Activated naive CD4-positive, alpha-beta T cell treated with anti-CD3 and anti-CD28 coated beads, Interleukin-2, amount 10 ng/mL, durations not matched to agents 7 days and 5 days (primary cell): ENCODE measurements around the gene MRNIP.

Source experiments
- CTCF ChIA-PET: fragments of 350-600 bp; sonication (Branson Sonifier 250); formaldehyde crosslinking; loops from one replicate; lab custom pipeline; 2021; ENCODE audit warnings: antibody characterized with exemption; lab: Charles Lee
- DNase-seq: peaks from one replicate; pipeline ENCODE4 v3.0.0-alpha.2; 2020
- H3K27ac Mint-ChIP-seq: one replicate; pipeline ENCODE4 v1.8.0; 2021; ENCODE audit warnings: mild to moderate bottlenecking, moderate library complexity, mixed read lengths
- H3K27me3 Mint-ChIP-seq: one replicate; pipeline ENCODE4 v1.8.0; 2021; ENCODE audit warnings: mild to moderate bottlenecking, mixed read lengths
- H3K36me3 Mint-ChIP-seq: one replicate; pipeline ENCODE4 v1.8.0; 2021; ENCODE audit warnings: mixed read lengths
- H3K4me1 Mint-ChIP-seq: one replicate; pipeline ENCODE4 v1.8.0; 2021; ENCODE audit warnings: mixed read lengths
- H3K4me3 Mint-ChIP-seq: one replicate; pipeline ENCODE4 v1.8.0; 2021; ENCODE audit warnings: mild to moderate bottlenecking, moderate library complexity, mixed read lengths
- H3K9me3 Mint-ChIP-seq: one replicate; pipeline ENCODE4 v1.8.0; 2021; ENCODE audit warnings: mixed read lengths

The MRNIP gene

GRCh38 chr5:179800071-179800695 is 58.4 kb downstream of the MRNIP start:
- DNase-seq = no peak
- H3K27ac Mint-ChIP-seq = no peak overlapping the region
- CTCF ChIA-PET = interaction anchor here (0.5 to 3.5 kb wide), 2 partner anchors 106 to 291 kb away, joined by 3 to 36 read pairs; partner anchors contain the start of gene TBC1D9B
- peaks cover 31% of the 10 kb centered on the region for H3K4me1 Mint-ChIP-seq
- no peaks in the 10 kb centered on the region for H3K9me3 Mint-ChIP-seq
- peaks cover 17% of the 10 kb centered on the region for H3K36me3 Mint-ChIP-seq
- no peak overlapping the region for H3K4me3 Mint-ChIP-seq
- H3K27me3 Mint-ChIP-seq = peaks cover 4% of the 10 kb centered on the region

DNA sequence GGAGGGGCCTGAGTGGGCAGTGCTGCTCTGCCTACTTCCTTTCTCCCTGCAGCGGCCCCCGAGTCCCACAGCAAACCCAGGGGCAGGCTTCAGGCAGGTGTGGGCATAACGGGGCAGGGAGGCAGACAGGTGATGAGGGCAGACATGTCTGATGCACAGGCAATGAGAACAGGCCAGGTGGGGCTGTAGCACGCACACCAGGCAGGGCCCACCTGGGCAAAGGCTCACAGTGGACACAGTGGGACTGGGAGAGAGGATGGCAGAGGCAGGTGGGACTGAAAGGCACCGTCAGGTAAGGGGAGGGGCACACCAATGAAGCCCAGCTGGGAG is 59.0 kb downstream of the MRNIP start:
- Mint-ChIP-seq H3K4me3 (no peak overlapping the region), H3K9me3 (no peaks in the 10 kb centered on the region), H3K4me1 (peaks cover 31% of the 10 kb centered on the region), H3K27ac (no peak overlapping the region), H3K36me3 (peaks cover 17% of the 10 kb centered on the region), H3K27me3 (peaks cover 8% of the 10 kb centered on the region)
- DNase-seq = no peak
- CTCF ChIA-PET = interaction anchor here (3.5 kb wide), 1 partner anchor 107 kb away, joined by 36 read pairs; the partner anchor contains the start of gene TBC1D9B

DNA sequence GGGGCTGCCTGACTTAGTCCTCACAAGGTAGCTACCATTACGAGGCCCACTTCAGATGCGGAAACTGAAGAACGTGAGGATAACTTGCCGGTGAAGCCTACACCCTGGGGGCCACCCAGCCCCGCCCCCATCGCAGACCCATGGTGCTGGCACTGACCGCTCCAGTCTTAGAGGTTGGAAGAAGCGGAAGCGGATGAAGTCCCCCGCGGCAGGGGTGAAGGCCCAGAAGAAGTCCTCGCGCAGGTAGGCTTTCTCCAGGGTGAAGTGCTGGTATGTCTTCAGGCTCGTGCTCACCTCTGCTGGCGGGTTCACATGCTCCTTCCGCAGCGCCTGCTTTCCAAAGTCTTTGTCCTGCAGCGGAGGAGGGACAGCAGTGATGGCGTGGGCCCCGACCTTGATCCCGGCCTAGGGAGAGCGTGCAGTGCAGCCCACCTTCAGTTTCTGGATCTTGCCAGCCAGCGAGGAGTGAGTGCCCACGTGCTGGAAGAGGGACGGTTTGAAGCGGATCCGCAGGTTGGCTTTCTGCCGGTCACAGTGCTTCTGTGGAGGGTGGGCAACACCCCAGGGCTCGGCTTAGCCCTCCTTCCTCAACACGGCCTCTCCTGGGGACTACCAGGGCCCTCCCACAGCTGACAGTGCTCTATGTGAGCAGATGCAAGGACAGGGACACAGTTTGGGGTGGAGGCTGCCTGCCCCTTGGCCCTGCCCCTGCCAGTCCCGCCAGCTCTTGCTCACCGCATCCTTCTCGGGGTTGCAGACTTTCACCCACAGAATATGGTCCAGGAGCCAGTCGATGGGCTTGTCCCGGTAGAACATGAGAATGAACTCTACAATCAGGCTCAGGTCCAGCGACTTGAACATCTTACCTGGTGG is 59.6 kb downstream of the MRNIP start:
- peaks cover 9% of the 10 kb centered on the region for H3K27me3 Mint-ChIP-seq
- CTCF ChIA-PET = interaction anchor here (1.4 kb wide), 1 partner anchor 109 kb away, joined by 3 read pairs; no protein-coding TSS in a partner anchor
- no peak overlapping the region for H3K27ac Mint-ChIP-seq
- H3K9me3 Mint-ChIP-seq = no peaks in the 10 kb centered on the region
- H3K4me1 Mint-ChIP-seq = peaks cover 31% of the 10 kb centered on the region
- DNase-seq = no peak
- H3K36me3 Mint-ChIP-seq = peaks cover 17% of the 10 kb centered on the region
- H3K4me3 Mint-ChIP-seq = no peak overlapping the region

DNA sequence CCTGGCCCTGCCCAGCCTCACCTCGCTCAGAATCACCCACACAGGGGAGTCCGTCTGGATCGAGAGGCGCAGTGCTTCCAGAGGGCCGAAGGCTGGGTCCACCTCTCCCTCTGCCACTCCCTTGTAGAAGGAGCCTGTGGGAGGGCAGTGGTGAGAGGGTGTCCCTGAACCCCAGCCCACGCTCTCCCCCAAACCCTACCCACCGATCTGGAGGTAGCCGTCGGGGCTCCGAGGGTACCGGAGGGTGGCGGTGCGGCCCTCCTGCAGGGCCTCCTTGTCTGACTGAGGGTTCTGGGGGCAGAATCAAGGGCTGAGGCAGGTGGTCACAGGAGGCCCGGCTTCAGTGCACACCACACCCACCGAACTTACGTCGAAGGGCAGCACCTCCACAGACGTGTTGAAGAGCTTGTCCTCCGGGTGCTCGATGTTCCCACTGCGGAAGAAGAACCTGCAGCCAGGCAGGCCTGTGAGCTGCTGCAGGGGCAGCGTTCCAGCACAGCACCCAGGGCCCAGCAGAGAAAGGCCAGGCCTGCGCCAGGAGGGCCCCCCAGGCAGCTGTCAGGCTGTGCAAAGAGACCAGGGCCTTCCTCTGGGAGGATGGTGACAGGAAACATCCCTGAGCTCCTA is 60.4 kb downstream of the MRNIP start:
- peaks cover 17% of the 10 kb centered on the region for H3K36me3 Mint-ChIP-seq
- H3K4me1 Mint-ChIP-seq = peaks cover 32% of the 10 kb centered on the region
- H3K27me3 Mint-ChIP-seq = peaks cover 17% of the 10 kb centered on the region
- CTCF ChIA-PET = interaction anchor here (1.4 to 5.7 kb wide), 3 partner anchors 17 to 110 kb away, joined by 3 to 32 read pairs (median 6); no protein-coding TSS in a partner anchor
- H3K27ac Mint-ChIP-seq = no peak overlapping the region
- no peak for DNase-seq
- H3K4me3 Mint-ChIP-seq = no peak overlapping the region
- H3K9me3 Mint-ChIP-seq = no peaks in the 10 kb centered on the region

DNA sequence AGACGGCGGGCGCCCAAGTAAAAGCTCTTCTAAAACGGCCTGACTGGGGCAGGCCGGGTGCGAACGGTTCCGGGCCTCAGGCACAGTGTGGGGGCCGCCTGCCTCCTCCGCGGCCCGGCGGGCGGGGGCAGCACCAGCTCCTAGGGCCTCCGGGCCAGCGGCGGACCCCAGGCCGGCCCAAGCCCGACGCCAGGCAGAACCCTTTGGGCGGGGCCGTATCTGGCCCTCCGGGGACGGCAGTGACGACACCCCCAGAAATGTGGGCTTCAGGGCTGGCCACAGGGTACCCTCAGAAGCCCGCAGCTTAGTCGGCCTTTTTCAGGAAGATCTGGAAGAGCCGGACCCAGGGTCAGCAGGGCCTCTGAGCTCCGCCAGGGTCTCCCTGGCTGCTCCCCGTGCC is 60.9 kb downstream of the MRNIP start:
- Mint-ChIP-seq H3K27ac (no peak overlapping the region), H3K4me3 (no peak overlapping the region), H3K4me1 (peaks cover 35% of the 10 kb centered on the region), H3K9me3 (no peaks in the 10 kb centered on the region), H3K27me3 (peaks cover 19% of the 10 kb centered on the region), H3K36me3 (peaks cover 17% of the 10 kb centered on the region)
- CTCF ChIA-PET = interaction anchor here (1.0 to 5.7 kb wide), 4 partner anchors 16 to 294 kb away, joined by 3 to 32 read pairs (median 5); no protein-coding TSS in a partner anchor
- no peak for DNase-seq

DNA sequence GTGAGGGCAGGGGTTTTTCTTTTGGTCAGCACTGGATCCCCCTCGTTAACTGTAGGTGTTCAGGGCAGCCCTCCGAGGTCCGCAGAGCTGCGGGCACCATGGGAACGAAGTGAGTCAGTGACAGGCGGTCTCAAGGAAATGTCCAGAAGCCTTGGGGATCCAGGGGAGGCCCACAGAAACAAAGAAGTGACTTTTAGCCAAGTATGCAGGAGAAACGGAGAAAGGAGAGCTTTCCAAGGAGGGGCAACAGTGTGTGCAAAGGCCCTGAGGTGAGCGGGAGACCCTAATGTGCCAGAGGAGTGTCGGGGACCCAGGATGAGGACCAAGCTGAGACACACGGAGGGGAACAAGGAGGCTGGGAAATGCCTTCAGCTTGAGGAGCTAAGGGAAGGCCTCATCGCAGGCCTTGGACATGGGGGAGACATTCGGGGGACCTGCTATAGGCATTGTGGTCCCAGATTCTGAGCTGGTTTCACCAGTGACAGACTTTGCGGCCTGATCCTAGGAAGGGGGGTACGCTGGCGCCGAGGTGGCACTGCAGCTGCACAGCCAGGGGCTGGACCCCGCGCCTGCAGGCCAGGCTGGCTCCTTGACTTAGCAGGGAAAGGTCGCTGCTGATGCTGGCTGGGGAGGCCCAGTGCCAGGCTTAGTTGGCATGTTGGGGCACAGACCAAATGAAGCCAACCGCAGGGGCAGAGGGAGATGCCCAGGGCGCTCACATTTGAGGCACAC is 61.6 kb downstream of the MRNIP start:
- Mint-ChIP-seq H3K27ac (peak overlapping the region; percentile 6), H3K9me3 (no peaks in the 10 kb centered on the region), H3K4me1 (peaks cover 35% of the 10 kb centered on the region), H3K27me3 (peaks cover 24% of the 10 kb centered on the region), H3K36me3 (peaks cover 17% of the 10 kb centered on the region), H3K4me3 (peak overlapping the region; percentile 60)
- CTCF ChIA-PET = interaction anchor here (0.6 to 5.7 kb wide), 6 partner anchors 9 to 295 kb away, joined by 3 to 32 read pairs (median 4); no protein-coding TSS in a partner anchor
- DNase-seq = no peak

DNA sequence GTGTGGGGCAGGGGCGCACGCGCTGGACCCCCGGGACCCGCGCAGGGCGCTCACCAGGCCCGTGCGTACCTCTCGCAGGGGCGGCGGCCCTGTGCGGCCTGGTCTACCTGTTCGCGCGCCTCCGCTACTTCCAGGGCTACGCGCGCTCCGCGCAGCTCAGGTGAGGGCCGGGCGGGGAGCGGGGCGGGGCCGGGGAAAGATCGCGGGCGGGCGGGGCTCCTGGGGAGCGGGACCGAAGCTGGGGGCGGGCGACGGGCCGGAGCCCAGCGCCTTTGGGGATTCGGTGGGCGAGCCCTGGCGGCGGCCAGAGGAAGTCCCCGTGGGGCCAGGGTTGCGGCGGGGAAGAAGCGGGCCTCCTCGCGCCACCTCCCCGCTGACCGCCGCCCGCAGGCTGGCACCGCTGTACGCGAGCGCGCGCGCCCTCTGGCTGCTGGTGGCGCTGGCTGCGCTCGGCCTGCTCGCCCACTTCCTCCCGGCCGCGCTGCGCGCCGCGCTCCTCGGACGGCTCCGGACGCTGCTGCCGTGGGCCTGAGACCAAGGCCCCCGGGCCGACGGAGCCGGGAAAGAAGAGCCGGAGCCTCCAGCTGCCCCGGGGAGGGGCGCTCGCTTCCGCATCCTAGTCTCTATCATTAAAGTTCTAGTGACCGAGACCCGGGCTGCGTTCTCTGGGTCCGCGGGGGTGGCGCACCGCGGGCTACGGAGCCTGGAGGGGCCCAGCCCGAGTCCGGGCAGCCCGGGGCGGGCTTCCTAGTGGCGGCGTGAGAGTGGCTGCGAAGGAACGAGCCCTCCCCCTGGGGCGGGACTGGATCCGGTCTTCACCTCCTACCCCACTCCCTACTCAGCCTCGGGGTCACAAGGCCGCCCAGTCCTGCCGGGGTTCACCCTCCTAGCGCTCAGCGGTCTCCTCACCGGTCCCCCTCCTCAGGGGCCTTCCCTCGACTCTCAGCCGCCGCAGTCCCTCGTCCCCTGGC is 62.5 kb downstream of the MRNIP start:
- Mint-ChIP-seq H3K27me3 (peaks cover 21% of the 10 kb centered on the region), H3K4me3 (peak overlapping the region; percentile 60), H3K4me1 (peaks cover 30% of the 10 kb centered on the region), H3K9me3 (no peaks in the 10 kb centered on the region), H3K27ac (no peak overlapping the region), H3K36me3 (peaks cover 14% of the 10 kb centered on the region)
- CTCF ChIA-PET = interaction anchor here (0.6 to 5.7 kb wide), 5 partner anchors 10 to 198 kb away, joined by 3 to 32 read pairs (median 3); no protein-coding TSS in a partner anchor
- peak; percentile 76 for DNase-seq

DNA sequence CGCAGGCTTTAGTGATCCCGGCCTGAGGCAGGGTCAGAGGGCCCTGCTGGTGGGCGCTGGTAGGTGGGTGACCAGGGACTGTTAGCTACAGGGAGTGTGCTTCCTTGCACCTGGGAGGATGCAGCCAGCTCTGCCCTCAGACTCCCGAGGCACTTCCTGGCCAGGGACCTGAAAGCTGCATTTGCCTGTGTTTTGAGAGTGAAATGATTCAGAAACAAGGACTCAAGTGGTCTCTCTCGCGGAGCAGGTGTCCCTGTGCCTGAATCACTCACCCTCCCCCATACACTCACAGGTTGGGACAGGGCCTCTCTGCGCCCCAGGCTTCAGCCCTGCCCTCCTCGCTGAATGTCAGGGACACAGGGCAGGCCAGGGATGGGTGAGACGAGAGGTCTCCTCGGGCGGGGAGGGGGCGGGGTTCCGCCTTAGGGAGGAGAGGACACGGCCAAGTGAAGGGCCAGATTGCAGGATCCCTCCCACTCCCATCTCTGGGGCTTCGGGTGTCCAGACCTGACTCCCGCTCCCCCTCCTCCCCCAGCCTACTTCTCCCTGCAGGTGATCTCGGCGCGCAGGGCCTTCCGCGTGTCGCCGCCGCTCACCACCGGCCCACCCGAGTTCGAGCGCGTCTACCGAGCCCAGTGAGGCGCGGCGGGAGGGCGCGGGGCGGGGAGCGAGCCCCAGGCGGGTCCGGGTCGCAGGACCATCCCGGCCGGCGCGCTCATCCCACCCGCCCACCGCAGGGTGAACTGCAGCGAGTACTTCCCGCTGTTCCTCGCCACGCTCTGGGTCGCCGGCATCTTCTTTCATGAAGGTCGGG is 63.4 kb downstream of the MRNIP start:
- peaks cover 14% of the 10 kb centered on the region for H3K36me3 Mint-ChIP-seq
- CTCF ChIA-PET = interaction anchor here (0.8 to 5.7 kb wide), 3 partner anchors 11 to 32 kb away, joined by 3 to 32 read pairs (median 4); no protein-coding TSS in a partner anchor
- no peaks in the 10 kb centered on the region for H3K9me3 Mint-ChIP-seq
- no peak for DNase-seq
- H3K27ac Mint-ChIP-seq = peak overlapping the region; percentile 65
- H3K27me3 Mint-ChIP-seq = peaks cover 21% of the 10 kb centered on the region
- peaks cover 30% of the 10 kb centered on the region for H3K4me1 Mint-ChIP-seq
- peak overlapping the region; percentile 65 for H3K4me3 Mint-ChIP-seq

- Mint-ChIP-seq H3K4me3 (peak overlapping the region; percentile 65), H3K4me1 (peaks cover 30% of the 10 kb centered on the region), H3K27me3 (peaks cover 21% of the 10 kb centered on the region), H3K36me3 (peaks cover 11% of the 10 kb centered on the region), H3K9me3 (no peaks in the 10 kb centered on the region), H3K27ac (no peak overlapping the region)
- CTCF ChIA-PET = interaction anchor here (5.7 kb wide), 1 partner anchor 31 kb away, joined by 32 read pairs; no protein-coding TSS in a partner anchor
- DNase-seq = no peak
Measured at GRCh38 chr5:179794575-179794974, 64.0 kb downstream of the MRNIP start.

DNA sequence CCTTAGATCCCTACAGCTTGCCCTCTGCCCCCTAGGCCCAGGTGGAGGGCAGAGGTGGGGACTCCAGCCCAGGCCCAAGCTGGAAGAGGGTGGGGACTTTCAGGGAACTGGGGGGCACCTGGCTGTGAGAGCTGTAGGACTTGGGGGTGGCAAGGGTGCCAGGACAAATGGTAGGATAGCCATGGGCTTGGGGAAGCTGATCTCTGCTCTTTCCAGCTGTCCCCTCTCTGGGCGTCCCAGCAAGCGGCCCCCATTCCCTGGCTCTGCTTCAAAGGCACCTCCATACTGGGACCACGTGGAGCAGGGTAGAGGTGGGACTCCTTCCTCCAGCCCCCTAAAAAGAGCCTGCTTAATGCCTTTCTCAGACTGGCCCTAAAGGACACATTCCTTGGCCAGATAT is 64.4 kb downstream of the MRNIP start:
- DNase-seq = no peak
- peaks cover 21% of the 10 kb centered on the region for H3K27me3 Mint-ChIP-seq
- peaks cover 7% of the 10 kb centered on the region for H3K36me3 Mint-ChIP-seq
- no peaks in the 10 kb centered on the region for H3K9me3 Mint-ChIP-seq
- CTCF ChIA-PET = interaction anchor here (0.8 to 5.7 kb wide), 2 partner anchors 17 to 31 kb away, joined by 3 to 32 read pairs; no protein-coding TSS in a partner anchor
- H3K27ac Mint-ChIP-seq = no peak overlapping the region
- peak overlapping the region; percentile 65 for H3K4me3 Mint-ChIP-seq
- H3K4me1 Mint-ChIP-seq = peaks cover 30% of the 10 kb centered on the region

- H3K36me3 Mint-ChIP-seq = peaks cover 6% of the 10 kb centered on the region
- CTCF ChIA-PET = interaction anchor here (0.8 to 5.7 kb wide), 2 partner anchors 18 to 30 kb away, joined by 3 to 32 read pairs; no protein-coding TSS in a partner anchor
- peak within 1 kb of the TSS; percentile 65 for H3K4me3 Mint-ChIP-seq
- H3K27ac Mint-ChIP-seq = peak within 1 kb of the TSS; percentile 69
- H3K4me1 Mint-ChIP-seq = peaks cover 30% of the 10 kb centered on the region
- H3K9me3 Mint-ChIP-seq = no peaks in the 10 kb centered on the region
- peak; percentile 71 for DNase-seq
- H3K27me3 Mint-ChIP-seq = peaks cover 21% of the 10 kb centered on the region
Measured at GRCh38 chr5:179793468-179794139, 65.0 kb downstream of the MRNIP start, which contains the start of gene LTC4S. LTC4S (plus strand) TSS chr5:179793986; CDS start chr5:179794081, 95 bp downstream.
